GM15510 (cell line): Measurements from ENCODE around the gene GABRA1.

ENCODE experiments used
- POLR2A ChIP-seq: IDR thresholded peaks from 3 replicates; pipeline ENCODE4 v1.6.1; 2011; ENCODE audit warnings: borderline replicate concordance; ENCODE audit not compliant: insufficient read length; ENCODE audit errors: extremely low read depth

GABRA1 gene

GRCh38 chr5:161847941-161848391 lies at the start of gene GABRA1:
Gene GABRA1 (plus strand): TSS chr5:161848120. CDS start chr5:161850811, 2,691 bp downstream.
- no peak for TF ChIP-seq POLR2A

GRCh38 chr5:161799316-161799715 lies 48.6 kb upstream of the GABRA1 start:
- TF ChIP-seq POLR2A, result no peak

DNA sequence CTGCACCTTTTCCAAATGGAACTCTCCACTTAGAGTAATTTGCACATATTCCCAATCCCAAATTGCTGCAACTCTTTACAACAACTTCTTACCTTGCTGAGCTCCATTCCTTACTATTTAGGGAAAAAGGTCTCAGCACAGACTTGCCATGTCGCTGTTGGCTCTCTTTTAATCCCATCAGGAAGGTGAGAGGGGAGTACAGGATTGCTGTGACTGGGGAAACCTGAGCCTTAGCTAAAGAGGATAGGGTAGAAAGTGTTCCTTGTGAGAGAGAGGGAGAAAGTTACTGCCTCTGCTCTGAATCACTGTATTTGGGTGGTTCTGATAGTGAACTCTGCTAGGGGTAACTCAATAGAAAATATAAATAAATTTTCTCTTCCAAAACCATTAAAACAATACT lies 43.7 kb upstream of the GABRA1 start:
- no peak for TF ChIP-seq POLR2A

DNA sequence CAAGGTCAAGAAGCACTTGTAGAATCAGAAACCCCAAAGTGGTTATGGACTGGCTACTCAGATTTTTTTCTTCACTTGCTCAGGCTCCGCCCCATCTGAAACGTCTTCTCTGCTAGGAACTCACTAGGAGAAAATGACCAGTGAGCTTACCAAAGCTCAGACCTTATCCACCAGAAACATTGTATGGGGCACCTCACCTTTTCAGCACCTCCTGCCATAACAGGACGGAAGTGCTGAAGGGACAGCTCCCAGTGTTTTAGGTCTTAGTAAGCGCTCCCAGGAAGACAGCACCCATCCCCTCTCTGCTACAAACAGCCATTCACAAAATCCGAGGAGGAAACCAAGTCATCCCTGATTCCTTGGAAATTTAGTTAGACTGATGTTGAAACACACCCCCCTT lies 1.2 kb upstream of the GABRA1 start:
- no peak for TF ChIP-seq POLR2A

GRCh38 chr5:161847447-161847846 lies 473 bp upstream of the GABRA1 start:
- no peak for TF ChIP-seq POLR2A

GRCh38 chr5:161850491-161850890 lies 2.6 kb downstream of the GABRA1 start:
- no peak for TF ChIP-seq POLR2A

DNA sequence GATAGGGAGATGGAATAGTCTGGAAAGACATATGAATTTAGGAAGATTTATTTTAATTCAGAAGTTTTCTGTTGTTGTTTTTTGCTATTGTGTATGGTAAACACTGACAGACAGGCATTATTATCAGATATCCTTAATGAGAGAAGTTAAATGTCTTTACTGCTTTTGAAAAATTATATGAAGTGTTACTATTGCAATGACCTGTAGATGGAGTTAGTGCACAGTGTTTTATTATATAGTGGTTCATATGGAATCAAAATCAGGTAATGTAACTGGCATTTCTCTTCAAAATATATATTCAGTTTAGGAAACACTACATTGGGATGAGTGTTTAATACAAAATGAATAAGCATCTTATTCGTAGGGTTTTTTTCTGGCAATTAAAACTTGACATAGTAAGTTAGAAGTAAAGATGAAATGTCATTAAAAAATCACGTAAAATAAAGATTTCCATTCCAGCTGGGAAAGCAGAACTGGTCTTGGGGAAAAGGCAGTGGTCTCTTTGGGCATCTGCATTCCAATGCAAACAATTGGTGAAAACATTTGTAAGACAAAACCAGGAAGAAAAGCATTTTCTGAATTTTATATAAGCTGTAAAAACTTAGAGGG lies 3.9 kb downstream of the GABRA1 start:
- TF ChIP-seq POLR2A, result no peak

DNA sequence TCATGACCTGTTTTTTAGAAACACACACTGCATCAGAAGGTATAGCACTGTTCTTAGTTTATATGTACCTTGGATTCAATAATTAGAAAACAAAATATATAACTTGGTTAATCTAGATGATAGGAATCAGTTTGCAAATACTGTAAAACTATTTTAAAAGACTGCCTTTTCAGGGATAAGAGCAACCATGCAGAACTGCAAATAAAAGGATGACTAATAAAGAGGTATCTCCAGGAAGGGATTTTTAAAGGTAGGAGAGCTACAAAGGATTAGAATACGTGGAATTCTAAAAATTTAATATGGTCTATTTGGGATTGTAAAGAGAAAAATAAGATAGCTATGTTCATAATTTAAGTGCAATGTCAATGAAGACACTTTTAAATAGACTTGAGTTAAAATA lies 9.4 kb downstream of the GABRA1 start:
- no peak for TF ChIP-seq POLR2A

DNA sequence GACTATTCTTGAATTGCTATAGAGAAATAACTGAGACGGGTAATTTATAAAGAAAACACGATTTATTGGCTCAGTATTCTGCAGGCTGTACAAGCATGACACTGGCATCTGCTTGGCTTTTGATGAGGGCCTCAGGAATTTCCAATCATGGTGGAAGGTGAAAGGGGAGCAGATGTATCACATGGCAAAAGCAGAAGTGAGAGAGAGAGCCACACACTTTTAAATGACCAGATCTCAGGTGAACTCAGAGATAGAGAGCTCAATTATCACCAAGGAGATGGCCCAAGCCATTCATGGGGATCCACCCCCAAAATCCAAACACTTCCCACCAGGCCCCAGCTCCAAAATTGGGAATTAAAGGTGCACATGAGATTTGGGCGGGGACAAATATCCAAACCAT lies 15.3 kb downstream of the GABRA1 start:
- TF ChIP-seq POLR2A, result no peak

DNA sequence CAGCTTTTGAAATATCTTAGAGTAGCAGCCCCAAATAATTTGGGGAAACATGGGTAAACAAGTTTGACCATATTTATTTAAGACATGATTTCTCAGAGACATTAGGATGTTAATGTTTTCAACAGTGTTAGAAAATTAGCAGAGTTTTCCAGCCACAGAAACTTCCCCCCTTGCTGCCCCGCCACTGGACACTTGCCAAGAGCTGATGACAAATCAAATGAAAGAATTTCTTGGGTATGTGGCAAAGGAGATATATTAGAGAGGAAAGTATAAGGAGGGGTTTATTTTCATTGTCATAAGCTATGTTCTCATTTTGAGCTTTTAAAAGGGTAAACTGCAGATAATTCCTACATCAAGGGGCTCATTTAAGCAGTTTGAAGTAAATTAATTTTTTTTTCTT lies 15.9 kb downstream of the GABRA1 start:
- TF ChIP-seq POLR2A, result no peak

DNA sequence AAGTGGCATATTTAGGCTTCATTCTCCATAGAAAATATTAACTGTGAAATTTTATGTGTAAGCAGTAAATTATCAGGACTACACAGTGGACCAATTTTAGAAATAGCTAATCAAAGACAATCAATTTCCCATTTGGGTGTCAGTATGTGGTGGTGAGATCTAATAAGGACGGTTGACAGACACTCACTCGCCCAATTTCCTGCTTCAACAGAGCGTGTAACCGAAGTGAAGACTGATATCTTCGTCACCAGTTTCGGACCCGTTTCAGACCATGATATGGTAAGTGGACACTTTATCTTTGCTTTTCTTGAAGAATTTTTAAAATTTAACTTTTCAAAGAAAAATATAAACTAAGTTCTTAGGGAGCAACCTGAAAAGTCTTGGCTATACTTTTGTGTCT lies 17.6 kb downstream of the GABRA1 start:
- no peak for TF ChIP-seq POLR2A

DNA sequence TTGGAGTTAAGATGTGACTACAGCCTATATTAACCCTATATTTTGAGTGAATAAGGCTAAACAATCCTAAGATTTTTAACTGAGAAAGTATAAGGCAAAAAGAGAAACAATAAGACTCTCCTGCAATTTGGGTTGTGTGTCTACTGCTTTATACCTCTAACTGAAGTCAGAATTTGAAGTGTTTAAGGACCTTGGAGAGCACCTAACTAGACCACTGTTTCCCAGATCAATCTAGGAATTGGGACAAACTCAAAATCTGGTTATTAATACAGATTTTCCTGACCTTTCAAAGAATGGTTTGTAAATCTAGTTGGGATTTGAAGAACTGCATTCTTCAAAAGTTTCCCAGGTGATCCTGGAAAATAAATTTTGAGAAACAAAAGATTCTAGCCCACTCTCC lies 42.1 kb downstream of the GABRA1 start:
- TF ChIP-seq POLR2A, result no peak

- no peak for TF ChIP-seq POLR2A
Measured at GRCh38 chr5:161895514-161895913, 47.6 kb downstream of the GABRA1 start.

DNA sequence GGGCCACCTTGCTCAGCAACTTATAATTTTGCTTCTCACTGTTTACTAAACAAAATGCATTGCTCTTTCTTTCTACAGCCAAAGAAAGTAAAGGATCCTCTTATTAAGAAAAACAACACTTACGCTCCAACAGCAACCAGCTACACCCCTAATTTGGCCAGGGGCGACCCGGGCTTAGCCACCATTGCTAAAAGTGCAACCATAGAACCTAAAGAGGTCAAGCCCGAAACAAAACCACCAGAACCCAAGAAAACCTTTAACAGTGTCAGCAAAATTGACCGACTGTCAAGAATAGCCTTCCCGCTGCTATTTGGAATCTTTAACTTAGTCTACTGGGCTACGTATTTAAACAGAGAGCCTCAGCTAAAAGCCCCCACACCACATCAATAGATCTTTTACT lies 49.1 kb downstream of the GABRA1 start:
- no peak for TF ChIP-seq POLR2A

DNA sequence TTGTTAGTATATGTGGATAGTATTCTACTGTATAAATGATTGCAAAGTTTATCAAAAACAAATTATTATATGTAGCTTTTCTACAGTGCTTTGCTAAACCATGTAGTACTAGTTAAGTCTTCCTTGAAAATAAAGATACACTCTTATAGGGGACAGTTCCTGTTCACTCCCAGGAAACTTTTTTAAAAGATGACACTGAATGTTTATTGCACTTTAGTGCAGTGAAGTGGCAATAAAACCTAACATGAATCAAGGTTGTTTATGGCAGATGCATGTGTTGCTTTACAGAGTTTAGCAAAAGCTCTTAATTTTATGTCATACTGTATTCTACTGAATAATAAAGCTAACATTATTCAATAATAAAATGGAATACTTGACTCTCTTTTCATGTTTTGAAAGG lies 51.7 kb downstream of the GABRA1 start:
- TF ChIP-seq POLR2A, result no peak

- TF ChIP-seq POLR2A, result no peak
Measured at GRCh38 chr5:161900981-161901380, 53.1 kb downstream of the GABRA1 start.

DNA sequence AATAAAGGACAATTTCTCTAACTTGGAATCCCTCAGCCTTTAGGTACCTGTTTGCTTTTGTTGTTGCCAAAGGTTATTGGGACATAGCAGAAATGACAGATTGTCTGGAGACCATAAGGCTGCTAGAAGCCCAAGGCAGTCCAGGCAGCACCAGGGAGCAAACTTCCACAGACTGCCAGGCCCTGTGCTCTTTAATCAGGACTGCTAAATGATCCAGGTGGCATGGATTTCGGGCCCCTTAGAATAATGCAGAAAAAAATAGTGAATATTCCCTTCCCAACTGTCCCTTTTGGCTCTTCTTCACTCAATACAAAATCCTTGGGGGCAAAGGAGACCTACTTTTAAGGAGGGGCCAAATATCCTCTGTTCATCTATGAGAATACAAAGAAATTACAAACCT lies 73.9 kb downstream of the GABRA1 start:
- no peak for TF ChIP-seq POLR2A
